GM19238 (cell line): ENCODE measurements around the gene MKNK1.

Source experiments
- DNase-seq: peaks from one replicate; pipeline ENCODE4 v3.0.0; 2011; ENCODE audit warnings: low spot score; ENCODE audit not compliant: insufficient read length

MKNK1 gene

GRCh38 chr1:46562498-46562897 lies 41.6 kb downstream of the MKNK1 start:
- DNase-seq: no peak

DNA sequence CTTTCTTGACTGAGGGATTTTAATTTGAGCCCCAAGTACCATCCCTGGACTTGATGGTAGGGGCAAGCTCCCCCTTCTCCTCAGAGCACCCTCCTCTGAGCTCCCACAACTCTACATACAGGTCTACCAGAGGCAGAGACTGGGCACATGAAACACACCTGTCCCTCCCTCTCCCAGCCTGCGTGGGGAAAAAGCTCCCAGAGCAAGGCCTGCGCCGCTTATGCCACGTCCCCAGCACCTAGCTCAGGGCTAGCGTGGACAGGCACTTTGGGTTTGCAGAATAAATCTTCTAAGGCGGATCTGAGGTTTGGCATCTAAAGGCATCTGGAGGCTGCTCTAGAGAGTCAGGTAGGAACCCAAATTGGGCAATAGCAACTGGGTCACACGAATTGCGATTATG lies 45.1 kb downstream of the MKNK1 start:
- DNase-seq: no peak

DNA sequence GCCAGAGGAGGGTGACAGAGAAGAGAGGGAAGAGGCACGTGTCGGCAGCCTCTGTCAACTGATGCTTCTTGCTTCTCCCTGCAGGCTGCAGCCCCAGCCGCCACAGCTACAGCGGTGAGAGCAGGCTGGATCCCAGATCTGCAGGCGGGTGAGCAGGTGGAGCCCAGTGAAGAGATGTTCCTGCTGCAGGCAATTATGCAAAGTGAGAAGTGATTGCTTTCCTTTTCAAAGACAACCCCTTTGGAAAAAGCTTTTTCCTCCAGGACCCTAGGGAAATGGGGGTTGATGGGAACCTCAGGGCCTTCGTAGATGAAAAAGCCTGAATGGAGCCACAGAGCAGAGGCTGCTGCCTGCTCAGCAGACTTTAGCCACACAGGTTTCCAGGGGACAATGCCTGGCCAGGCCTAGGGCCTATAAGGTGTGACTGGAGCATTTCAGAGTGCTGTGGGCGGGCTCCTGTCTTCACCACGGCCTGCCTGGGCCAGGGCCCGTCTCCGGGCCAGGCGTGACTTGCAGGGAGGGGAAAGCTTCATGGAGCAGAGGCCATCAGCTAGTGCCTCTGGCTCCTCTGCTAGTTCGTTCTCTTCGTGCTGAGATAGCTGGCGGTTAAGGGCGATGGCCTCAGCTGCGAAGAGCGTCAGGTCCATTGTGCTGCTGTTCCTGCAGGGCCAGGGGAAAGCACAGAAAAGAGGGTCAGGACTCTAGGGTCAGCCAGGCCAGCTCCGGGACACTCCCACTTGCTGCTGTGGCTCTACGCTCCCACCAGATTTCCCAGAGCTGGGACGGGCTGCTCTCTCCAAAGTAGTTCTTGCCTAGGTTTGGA lies 45.7 kb downstream of the MKNK1 start:
- DNase-seq: no peak

DNA sequence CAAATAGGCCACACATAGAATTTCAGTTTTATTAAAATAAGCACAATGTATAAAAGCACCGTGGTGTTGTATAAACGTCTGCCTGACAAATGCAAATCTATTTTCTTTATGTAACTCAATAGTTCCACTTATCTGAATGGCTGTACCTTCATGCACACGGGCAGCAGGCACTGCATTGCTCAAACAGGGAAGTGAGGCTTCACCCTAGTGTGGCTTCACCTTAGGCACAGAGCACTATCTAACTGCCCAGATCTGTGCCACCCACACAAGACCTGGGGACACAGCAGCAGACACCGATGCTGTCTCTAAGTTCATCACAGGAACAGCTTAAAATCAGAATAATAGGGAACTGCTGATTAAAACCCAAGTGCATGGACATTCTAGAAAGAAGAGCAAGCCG lies 46.7 kb downstream of the MKNK1 start:
- no peak for DNase-seq

DNA sequence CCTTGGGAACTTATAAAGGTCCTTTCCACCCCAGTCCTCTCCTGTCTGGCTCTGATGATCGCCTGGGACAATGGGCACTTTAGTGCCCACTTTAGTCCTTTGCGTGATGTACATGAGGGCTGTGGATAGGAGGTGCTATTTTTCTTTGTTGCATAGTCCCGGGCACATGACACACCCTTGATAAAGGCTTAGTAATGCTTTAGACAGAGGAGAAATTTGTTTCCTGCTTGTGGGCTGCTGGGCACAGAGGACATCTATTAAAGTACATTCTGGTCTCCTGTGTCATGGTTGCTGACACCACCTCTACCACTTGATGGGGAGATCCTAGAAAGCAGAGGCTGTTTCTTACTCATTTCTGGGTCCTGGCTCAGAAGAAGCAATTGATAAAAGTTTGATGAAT lies 47.2 kb downstream of the MKNK1 start:
- no peak for DNase-seq

DNA sequence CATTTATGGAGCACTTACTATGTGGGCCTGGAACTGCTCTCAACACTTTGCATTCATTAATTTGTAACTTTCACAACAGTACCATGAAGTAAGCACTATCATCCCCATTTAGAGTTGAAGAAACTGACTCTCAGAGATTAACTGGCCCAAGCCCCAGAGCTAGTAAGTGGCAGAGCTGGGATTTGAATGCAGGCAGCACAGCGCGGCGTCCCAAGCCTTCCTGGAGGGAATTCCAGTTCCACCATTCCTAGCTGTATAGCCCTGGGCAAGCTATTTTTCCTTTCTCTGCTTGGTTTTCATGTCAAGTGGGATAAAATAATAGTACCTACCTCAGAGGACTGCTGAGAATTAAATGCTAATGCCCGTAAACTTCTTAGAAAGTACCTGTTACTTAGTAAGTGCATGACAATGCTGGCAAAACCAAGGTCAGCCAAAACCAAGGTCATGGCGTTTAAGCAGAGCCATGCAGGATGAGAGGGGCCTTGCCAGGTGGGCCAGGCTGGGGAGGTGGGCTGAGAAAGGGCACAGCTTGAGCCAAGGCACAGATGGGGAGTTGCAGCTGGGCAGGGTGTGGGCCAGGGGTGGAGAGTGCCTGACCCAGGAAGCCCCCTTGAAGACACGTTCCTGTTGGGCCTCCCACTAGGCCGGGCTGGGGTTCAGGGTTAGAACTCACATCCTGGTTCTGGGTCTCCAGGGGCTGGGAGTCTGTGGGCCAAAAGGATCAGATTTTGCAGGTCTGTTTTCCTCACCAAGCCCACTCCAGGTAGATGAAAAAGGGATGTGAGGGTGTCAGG lies 48.0 kb downstream of the MKNK1 start:
- DNase-seq: no peak

DNA sequence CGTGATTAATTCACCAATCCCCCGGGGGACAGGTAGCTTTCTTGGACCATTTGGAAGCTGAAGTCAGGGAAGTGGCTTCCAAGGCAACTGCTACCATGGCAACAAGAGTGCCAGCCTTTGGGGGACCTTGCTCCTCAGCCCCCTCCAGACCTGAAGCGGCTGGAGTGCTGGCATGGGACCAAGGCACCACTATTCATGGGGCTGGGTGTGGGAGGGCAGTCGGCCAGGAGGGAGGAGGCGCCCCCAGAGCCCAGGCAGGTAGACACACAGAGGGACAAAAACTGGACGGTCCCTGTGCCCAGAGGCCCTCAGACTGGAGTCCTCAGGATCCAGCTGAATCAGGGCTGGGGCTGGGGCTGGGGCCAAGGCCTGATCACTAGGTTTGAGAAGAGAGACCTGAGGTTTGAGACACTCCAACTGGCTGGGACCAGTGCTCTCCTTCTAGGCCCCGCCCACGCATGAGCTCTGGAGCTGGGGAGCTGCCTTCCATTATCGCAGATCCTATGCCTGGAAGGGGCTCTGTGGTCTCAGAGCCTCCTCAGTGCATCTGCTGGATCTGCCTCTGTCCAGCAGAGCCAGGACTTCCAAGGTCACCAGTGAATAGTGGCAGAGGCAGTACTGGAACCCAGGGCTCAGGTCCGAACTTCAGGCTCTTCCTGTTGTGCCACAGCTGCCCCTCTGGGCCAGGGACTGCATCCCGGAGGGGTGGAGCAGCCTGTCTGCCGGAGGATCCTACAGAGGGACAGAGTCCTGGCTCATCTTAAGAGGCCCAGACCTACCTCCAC lies 49.3 kb downstream of the MKNK1 start:
- DNase-seq: no peak

DNA sequence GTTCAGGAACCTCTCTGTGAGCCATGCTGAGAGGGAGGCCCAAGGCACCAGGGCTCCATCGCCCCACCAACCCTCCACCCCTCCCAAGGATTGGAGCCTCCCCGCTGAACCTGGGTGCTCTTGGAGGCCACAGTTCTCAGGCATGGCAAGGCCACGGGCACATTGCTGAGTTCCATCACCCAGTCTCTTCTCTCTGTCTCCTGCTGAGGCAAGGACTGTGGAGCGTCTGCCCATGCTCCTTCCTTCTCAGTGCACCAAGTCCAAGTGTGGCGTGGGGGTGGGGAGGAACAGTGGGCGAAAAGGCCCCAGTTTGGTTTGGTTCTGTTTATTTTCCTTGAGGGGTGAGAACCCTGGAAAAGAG lies 49.9 kb downstream of the MKNK1 start:
- DNase-seq: no peak

DNA sequence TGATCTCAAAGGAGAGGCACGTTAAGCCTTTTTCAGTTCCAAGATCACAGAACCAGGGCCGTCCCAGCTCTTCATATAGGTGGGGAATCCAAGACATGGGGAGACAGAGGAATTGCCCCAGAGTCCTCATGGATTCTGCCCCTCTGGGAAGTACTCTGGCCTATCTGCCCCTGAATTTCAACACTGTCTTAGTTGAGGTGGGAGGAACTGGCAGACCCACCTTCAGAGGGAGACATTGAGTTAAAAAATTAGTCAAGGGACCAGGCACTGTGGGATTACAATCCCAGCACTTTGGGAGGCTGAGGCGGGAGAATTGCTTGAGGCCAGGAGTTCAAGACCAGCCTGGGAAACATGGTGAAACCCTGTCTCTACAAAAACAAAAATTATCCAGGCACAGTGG lies 50.6 kb downstream of the MKNK1 start:
- DNase-seq: no peak

DNA sequence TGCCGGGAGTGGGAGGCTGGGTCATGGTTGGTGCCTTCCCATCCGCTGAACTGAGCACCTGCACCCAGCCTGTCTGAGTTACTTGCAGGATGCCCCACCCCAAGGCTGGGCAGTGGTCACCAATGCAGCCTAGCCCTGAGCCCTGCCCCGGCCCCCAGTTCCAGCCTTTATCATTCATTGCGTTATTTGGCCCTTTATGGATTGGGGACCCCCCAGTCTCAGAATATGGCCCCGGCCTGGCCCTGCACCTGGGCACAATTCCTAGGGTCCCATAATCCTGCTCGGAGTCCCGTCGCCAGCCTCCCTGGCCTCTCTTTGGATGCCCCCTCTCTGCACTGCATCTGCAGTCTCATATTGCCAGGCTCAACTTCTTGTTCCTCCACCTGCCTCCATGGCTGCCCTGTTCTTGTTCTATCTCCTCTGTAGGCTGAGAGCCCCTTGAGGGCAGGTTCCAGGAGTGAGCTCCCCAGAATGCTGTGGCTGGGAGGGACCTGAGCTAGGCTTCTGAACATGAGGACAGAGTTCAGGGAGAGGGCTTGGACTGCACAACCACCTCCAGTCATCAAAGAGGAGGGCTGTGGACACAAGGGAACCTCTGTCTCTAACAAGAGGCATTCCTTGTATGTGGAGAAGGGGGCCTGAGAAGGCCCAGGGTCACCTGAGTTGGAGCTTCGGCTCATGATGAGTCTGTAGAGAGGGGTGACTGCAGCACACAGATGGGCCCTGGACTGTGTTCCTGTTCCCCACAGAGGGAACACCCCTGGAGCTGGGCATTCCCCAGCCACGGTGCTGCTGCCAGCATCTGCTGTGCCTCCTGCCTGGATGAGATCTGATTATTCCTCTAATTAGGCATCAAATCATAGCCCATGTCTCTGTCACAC lies 51.5 kb downstream of the MKNK1 start:
- no peak for DNase-seq

- DNase-seq: no peak
Observed at GRCh38 chr1:46551597-46552095, 52.4 kb downstream of the MKNK1 start, which contains the start of gene KNCN. KNCN (minus strand) TSS chr1:46551647; CDS start chr1:46551215, 432 bp downstream.

GRCh38 chr1:46550751-46551231 lies 53.3 kb downstream of the MKNK1 start:
- no peak for DNase-seq

GRCh38 chr1:46549697-46550681 lies 54.1 kb downstream of the MKNK1 start:
- no peak for DNase-seq

- no peak for DNase-seq
Observed at GRCh38 chr1:46547481-46548383, 56.3 kb downstream of the MKNK1 start.

DNA sequence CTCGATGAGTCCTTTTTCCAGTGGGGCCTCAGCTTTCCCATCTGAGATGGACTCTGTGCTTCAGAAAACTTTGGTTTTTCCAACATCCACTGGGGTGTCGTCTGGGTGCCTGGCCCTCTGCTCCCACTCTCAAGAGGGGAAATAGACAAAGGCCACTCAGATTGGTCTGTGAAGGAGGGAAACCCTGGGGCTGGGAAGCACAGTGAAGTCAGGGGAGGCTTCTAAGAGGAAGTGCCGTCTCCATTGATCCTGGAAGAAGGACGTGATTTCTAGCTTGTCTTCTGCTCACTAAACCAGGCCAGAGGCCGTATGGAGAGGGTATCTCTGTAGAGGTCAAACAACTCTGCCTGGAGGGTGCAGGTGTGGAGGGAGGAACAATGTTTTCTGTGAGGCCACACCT lies 57.9 kb downstream of the MKNK1 start:
- DNase-seq: no peak

DNA sequence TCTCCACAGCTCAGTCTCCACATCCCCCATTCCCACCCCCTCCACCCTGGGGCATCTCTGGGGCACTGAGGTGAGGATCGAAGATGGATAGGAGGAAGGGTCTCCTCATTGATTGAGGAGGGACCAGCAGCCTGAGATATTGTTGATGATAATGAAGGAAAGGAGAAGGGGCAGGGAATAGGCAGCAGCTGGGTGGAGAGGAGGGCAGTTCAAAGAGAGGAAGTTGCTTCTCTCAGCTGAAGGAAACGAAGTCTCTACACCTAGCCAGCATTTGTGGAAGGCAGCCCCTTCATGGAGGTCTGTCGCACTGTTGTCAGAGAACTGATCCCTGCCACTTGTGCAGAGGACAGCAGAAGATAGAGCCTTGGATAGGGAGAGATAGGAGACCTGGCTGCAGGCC lies 58.3 kb downstream of the MKNK1 start:
- no peak for DNase-seq

GRCh38 chr1:46544561-46545240 lies 59.4 kb downstream of the MKNK1 start:
- DNase-seq: no peak
